Keratinocyte (primary cell): ENCODE data around the gene TFB1M. TPM values are rescaled to one million over a fixed set of nuclear protein-coding genes. Genes with fewer than 3 reads are reported as not detected.

Experiments used
- DNase-seq: peaks from one replicate; pipeline ENCODE4 v3.0.0-alpha.2; 2011; ENCODE audit warnings: low read depth, missing footprints, low spot score
- FAIRE-seq: peaks from 2 replicates; lab custom pipeline; 2011; peaks lifted over from hg19 to GRCh38; lab: Jason Lieb, UNC
- H2AFZ ChIP-seq: 2 replicates; pipeline ENCODE4 v1.6.0; 2012; ENCODE audit warnings: low read length, control low read depth, inconsistent platforms; ENCODE audit not compliant: control insufficient read depth
- H3K27ac ChIP-seq: 2 replicates; pipeline ENCODE4 v1.5.1; 2011; ENCODE audit warnings: low read length; ENCODE audit not compliant: control insufficient read depth, insufficient read depth
- H3K27me3 ChIP-seq: 3 replicates; pipeline ENCODE4 v1.6.0; 2011; ENCODE audit warnings: low read length; ENCODE audit not compliant: control insufficient read depth, insufficient read depth; ENCODE audit errors: extremely low read depth
- H3K36me3 ChIP-seq, 2 experiments: 2 replicates in 1 of 2; 3 replicates in 1 of 2; pipeline ENCODE4 v1.5.1; 2011; ENCODE audit warnings: low read length in 2 of 2, mild to moderate bottlenecking in 1 of 2; ENCODE audit not compliant: control insufficient read depth in 2 of 2, insufficient read depth in 2 of 2; ENCODE audit errors: extremely low read depth in 1 of 2
- H3K4me1 ChIP-seq: 3 replicates; pipeline ENCODE4 v1.5.1; 2011; ENCODE audit warnings: low read length; ENCODE audit not compliant: control insufficient read depth, insufficient read depth; ENCODE audit errors: extremely low read depth
- H3K4me2 ChIP-seq: 3 replicates; pipeline ENCODE4 v1.6.0; 2011; ENCODE audit warnings: low read depth, low read length; ENCODE audit not compliant: control insufficient read depth, insufficient read depth; ENCODE audit errors: extremely low read depth
- H3K4me3 ChIP-seq, 3 experiments: fragments of 200-600 bp in 1 of 3; sonication (generic) in 1 of 3; 2 replicates in 2 of 3; 3 replicates in 1 of 3; pipeline ENCODE4 v1.5.1; 2011 to 2016; ENCODE audit warnings: low read length in 3 of 3, mild to moderate bottlenecking in 3 of 3, control low read depth in 2 of 3, inconsistent platforms in 1 of 3, low read depth in 1 of 3, mixed read lengths in 1 of 3, mixed run types in 1 of 3, moderate library complexity in 1 of 3; ENCODE audit not compliant: control insufficient read depth in 2 of 3, insufficient read depth in 2 of 3; ENCODE audit errors: extremely low read depth in 1 of 3
- H3K79me2 ChIP-seq: 2 replicates; pipeline ENCODE4 v1.6.0; 2012; ENCODE audit warnings: low read length; ENCODE audit not compliant: control insufficient read depth, insufficient read depth
- H3K9ac ChIP-seq: 3 replicates; pipeline ENCODE4 v1.6.0; 2011; ENCODE audit warnings: low read length; ENCODE audit not compliant: control insufficient read depth, insufficient read depth; ENCODE audit errors: extremely low read depth
- H3K9me1 ChIP-seq: 3 replicates; pipeline ENCODE4 v1.6.0; 2011; ENCODE audit warnings: low read length; ENCODE audit not compliant: control insufficient read depth, insufficient read depth; ENCODE audit errors: extremely low read depth
- H3K9me3 ChIP-seq: 2 replicates; pipeline ENCODE4 v1.5.1; 2012; ENCODE audit warnings: low read depth, low read length; ENCODE audit not compliant: control insufficient read depth
- H4K20me1 ChIP-seq: 3 replicates; pipeline ENCODE4 v1.6.0; 2011; ENCODE audit warnings: low read length; ENCODE audit not compliant: control insufficient read depth, insufficient read depth; ENCODE audit errors: extremely low read depth
- EZH2 ChIP-seq: IDR thresholded peaks from one replicate; pipeline ENCODE4 v1.6.1; 2012; ENCODE audit warnings: inconsistent platforms, mild to moderate bottlenecking, low read length, moderate library complexity
- dilution Hi-C: fragments of 300-500 bp; cut with MboI; formaldehyde crosslinking; loops from one replicate; pipeline ENCODE4 v1.7.0; 2020; ENCODE audit warnings: low sequenced_read_pairs; ENCODE audit not compliant: extremely low pct_ligation_motif_present
- polyA plus RNA-seq, 5 experiments: library from polyadenylated mRNA; depleted of rRNA in 3 of 5; stranded (reverse) in 3 of 5; stranded (forward) in 1 of 5; unstranded in 1 of 5; fragments of >200 nt; gene quantifications; 1 replicate in 1 of 5; 2 replicates in 3 of 5; 3 replicates in 1 of 5; pipeline versions ENCODE4 v1.2.1 to v1.2.3, GENCODE V29; 2011 to 2012; ENCODE audit warnings: missing spikeins in 2 of 5, low read depth in 1 of 5, low replicate concordance in 1 of 5
- TF ChIP-seq, protein P1 (sequence below), 3 experiments: IDR thresholded peaks in 1 of 3; conservative IDR thresholded peaks in 1 of 3; optimal IDR thresholded peaks in 1 of 3; 2 replicates in 2 of 3; 3 replicates in 1 of 3; pipeline versions ENCODE3 to v1.5.1; 2011; ENCODE audit warnings: low read length in 3 of 3, mild to moderate bottlenecking in 3 of 3, moderate library complexity in 2 of 3, control low read depth in 1 of 3, inconsistent platforms in 1 of 3; ENCODE audit not compliant: insufficient read depth in 2 of 3; ENCODE audit errors: extremely low read depth in 1 of 3

Gene TFB1M
- polyA plus RNA-seq, 1 donor (not counting 4 experiments of a cell fraction or from before 2014, with no cell fraction given), result 38.6 TPM

GRCh38 chr6:155290491-155290890 lies 23.8 kb downstream of the TFB1M start:
- H3K4me1 ChIP-seq, result no peaks in the 10 kb centered on the region
- H3K4me2 ChIP-seq, result no peak overlapping the region
- DNase-seq, result no peak
- TF ChIP-seq EZH2, result no peak
- TF ChIP-seq, protein P1, sequence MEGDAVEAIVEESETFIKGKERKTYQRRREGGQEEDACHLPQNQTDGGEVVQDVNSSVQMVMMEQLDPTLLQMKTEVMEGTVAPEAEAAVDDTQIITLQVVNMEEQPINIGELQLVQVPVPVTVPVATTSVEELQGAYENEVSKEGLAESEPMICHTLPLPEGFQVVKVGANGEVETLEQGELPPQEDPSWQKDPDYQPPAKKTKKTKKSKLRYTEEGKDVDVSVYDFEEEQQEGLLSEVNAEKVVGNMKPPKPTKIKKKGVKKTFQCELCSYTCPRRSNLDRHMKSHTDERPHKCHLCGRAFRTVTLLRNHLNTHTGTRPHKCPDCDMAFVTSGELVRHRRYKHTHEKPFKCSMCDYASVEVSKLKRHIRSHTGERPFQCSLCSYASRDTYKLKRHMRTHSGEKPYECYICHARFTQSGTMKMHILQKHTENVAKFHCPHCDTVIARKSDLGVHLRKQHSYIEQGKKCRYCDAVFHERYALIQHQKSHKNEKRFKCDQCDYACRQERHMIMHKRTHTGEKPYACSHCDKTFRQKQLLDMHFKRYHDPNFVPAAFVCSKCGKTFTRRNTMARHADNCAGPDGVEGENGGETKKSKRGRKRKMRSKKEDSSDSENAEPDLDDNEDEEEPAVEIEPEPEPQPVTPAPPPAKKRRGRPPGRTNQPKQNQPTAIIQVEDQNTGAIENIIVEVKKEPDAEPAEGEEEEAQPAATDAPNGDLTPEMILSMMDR (optimal IDR thresholded peaks at IDR 0.05 in 1 of 3, IDR thresholded peaks at IDR 0.05 in 1 of 3, conservative IDR thresholded peaks at IDR 0.05 in 1 of 3; ENCODE audit: extremely low read depth in 1 of 3, insufficient read depth in 2 of 3, low read length in 3 of 3), result no peak
- H3K4me3 ChIP-seq, result no peak overlapping the region
- H3K9ac ChIP-seq, result no peak overlapping the region
- H4K20me1 ChIP-seq, result no peaks in the 10 kb centered on the region
- H3K79me2 ChIP-seq, result peaks cover 32% of the 10 kb centered on the region
- no peaks in the 10 kb centered on the region for H3K9me3 ChIP-seq
- no peak overlapping the region for H3K27ac ChIP-seq
- H3K27me3 ChIP-seq, result no peaks in the 10 kb centered on the region
- FAIRE-seq, result no peak
- no peaks in the 10 kb centered on the region for H3K9me1 ChIP-seq
- no peak overlapping the region for H2AFZ ChIP-seq
- dilution Hi-C loops, result no loop called here
- H3K36me3 ChIP-seq, result peaks cover 15 to 16% of the 10 kb centered on the region in 2 experiments

DNA sequence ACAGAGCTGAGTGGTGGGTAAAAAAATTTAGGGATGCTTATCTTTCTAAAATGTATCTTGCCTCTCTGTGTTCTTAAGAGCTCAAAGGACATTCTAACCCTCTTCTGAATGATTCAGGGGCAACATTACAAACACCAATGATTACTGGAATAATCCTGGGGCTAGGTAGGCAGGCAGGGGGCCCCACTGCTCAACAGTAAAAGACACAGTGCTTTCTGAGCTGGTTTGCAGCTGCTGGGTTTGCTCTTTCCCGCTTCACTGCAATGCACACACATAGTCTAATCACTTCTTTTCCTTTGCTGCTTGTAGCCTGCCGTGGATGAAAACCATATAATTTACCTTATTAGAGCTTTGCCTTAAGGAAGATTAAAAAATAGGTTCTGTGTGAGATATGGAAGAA lies 26.5 kb downstream of the TFB1M start:
- Histone ChIP-seq H3K9me3 (no peaks in the 10 kb centered on the region), H4K20me1 (no peaks in the 10 kb centered on the region), H3K4me1 (no peaks in the 10 kb centered on the region), H3K9me1 (no peaks in the 10 kb centered on the region), H2AFZ (no peak overlapping the region), H3K4me2 (no peak overlapping the region), H3K36me3 (peaks cover 11 to 17% of the 10 kb centered on the region in 2 experiments), H3K27me3 (no peaks in the 10 kb centered on the region), H3K9ac (no peak overlapping the region), H3K4me3 (no peak overlapping the region), H3K27ac (no peak overlapping the region), H3K79me2 (peaks cover 26% of the 10 kb centered on the region)
- FAIRE-seq (no peak), DNase-seq (no peak)
- dilution Hi-C loops, result no loop called here
- TF ChIP-seq, protein P1 (optimal IDR thresholded peaks at IDR 0.05 in 1 of 3, IDR thresholded peaks at IDR 0.05 in 1 of 3, conservative IDR thresholded peaks at IDR 0.05 in 1 of 3; ENCODE audit: extremely low read depth in 1 of 3, insufficient read depth in 2 of 3, low read length in 3 of 3), result peak in 1 of 3 experiments; percentile 9
- no peak for TF ChIP-seq EZH2
